ENCODE results near the gene PKP4.

The PKP4 gene

GRCh38 chr2:158716921-158717320, 260.2 kb downstream of the PKP4 start:
- Mint-ChIP-seq H3K27me3 (peaks cover 4% of the 10 kb centered on the region), H3K27ac (no peak overlapping the region)

GRCh38 chr2:158717366-158718195, 260.8 kb downstream of the PKP4 start:
- Mint-ChIP-seq H3K4me1 (ENCODE audit: low read depth) (no peaks in the 10 kb centered on the region), H3K4me3 (no peak overlapping the region), H3K27ac (no peak overlapping the region), H3K9me3 (ENCODE audit: low read depth) (peaks cover 14% of the 10 kb centered on the region), H3K27me3 (peaks cover 4% of the 10 kb centered on the region), H3K36me3 (no peaks in the 10 kb centered on the region)

More at GRCh38 chr2:158716921-158717320, 260.2 kb downstream of the PKP4 start:
- H3K4me3 Mint-ChIP-seq, result no peak overlapping the region
- peaks cover 14% of the 10 kb centered on the region for H3K9me3 Mint-ChIP-seq (ENCODE audit: low read depth)
- H3K4me1 Mint-ChIP-seq (ENCODE audit: low read depth), result no peaks in the 10 kb centered on the region
- H3K36me3 Mint-ChIP-seq, result no peaks in the 10 kb centered on the region

GRCh38 chr2:158718196-158718585, 261.4 kb downstream of the PKP4 start:
- peaks cover 4% of the 10 kb centered on the region for H3K27me3 Mint-ChIP-seq
- no peaks in the 10 kb centered on the region for H3K4me1 Mint-ChIP-seq (ENCODE audit: low read depth)
- peaks cover 10% of the 10 kb centered on the region for H3K9me3 Mint-ChIP-seq (ENCODE audit: low read depth)
- H3K36me3 Mint-ChIP-seq, result no peaks in the 10 kb centered on the region
- no peak overlapping the region for H3K27ac Mint-ChIP-seq
- H3K4me3 Mint-ChIP-seq, result no peak overlapping the region

GRCh38 chr2:158718851-158719250, 262.1 kb downstream of the PKP4 start:
- Mint-ChIP-seq H3K4me3 (no peak overlapping the region), H3K4me1 (ENCODE audit: low read depth) (no peaks in the 10 kb centered on the region), H3K27me3 (peaks cover 4% of the 10 kb centered on the region), H3K36me3 (no peaks in the 10 kb centered on the region), H3K27ac (no peak overlapping the region), H3K9me3 (ENCODE audit: low read depth) (peaks cover 3% of the 10 kb centered on the region)

GRCh38 chr2:158719403-158719802, 262.7 kb downstream of the PKP4 start:
- no peaks in the 10 kb centered on the region for H3K9me3 Mint-ChIP-seq (ENCODE audit: low read depth)
- H3K27me3 Mint-ChIP-seq, result peaks cover 4% of the 10 kb centered on the region
- H3K36me3 Mint-ChIP-seq, result no peaks in the 10 kb centered on the region
- H3K27ac Mint-ChIP-seq, result no peak overlapping the region
- H3K4me1 Mint-ChIP-seq (ENCODE audit: low read depth), result no peaks in the 10 kb centered on the region
- H3K4me3 Mint-ChIP-seq, result no peak overlapping the region

- H3K27ac Mint-ChIP-seq, result no peak overlapping the region
- no peak overlapping the region for H3K4me3 Mint-ChIP-seq
- no peaks in the 10 kb centered on the region for H3K9me3 Mint-ChIP-seq (ENCODE audit: low read depth)
- H3K36me3 Mint-ChIP-seq, result no peaks in the 10 kb centered on the region
- H3K27me3 Mint-ChIP-seq, result no peaks in the 10 kb centered on the region
- no peaks in the 10 kb centered on the region for H3K4me1 Mint-ChIP-seq (ENCODE audit: low read depth)
Observed at GRCh38 chr2:158722266-158723105, 265.7 kb downstream of the PKP4 start.

GRCh38 chr2:158723181-158723838, 266.6 kb downstream of the PKP4 start:
- no peaks in the 10 kb centered on the region for H3K9me3 Mint-ChIP-seq (ENCODE audit: low read depth)
- H3K36me3 Mint-ChIP-seq, result no peaks in the 10 kb centered on the region
- no peak overlapping the region for H3K4me3 Mint-ChIP-seq
- H3K27ac Mint-ChIP-seq, result no peak overlapping the region
- no peaks in the 10 kb centered on the region for H3K4me1 Mint-ChIP-seq (ENCODE audit: low read depth)
- H3K27me3 Mint-ChIP-seq, result no peaks in the 10 kb centered on the region

GRCh38 chr2:158723921-158724802, 267.4 kb downstream of the PKP4 start:
- Mint-ChIP-seq H3K36me3 (no peaks in the 10 kb centered on the region), H3K4me1 (ENCODE audit: low read depth) (no peaks in the 10 kb centered on the region), H3K27ac (no peak overlapping the region), H3K4me3 (no peak overlapping the region), H3K27me3 (no peaks in the 10 kb centered on the region), H3K9me3 (ENCODE audit: low read depth) (no peaks in the 10 kb centered on the region)

- H3K27me3 Mint-ChIP-seq, result no peaks in the 10 kb centered on the region
- no peaks in the 10 kb centered on the region for H3K9me3 Mint-ChIP-seq (ENCODE audit: low read depth)
- H3K36me3 Mint-ChIP-seq, result no peaks in the 10 kb centered on the region
- no peak overlapping the region for H3K27ac Mint-ChIP-seq
- H3K4me3 Mint-ChIP-seq, result no peak overlapping the region
- no peaks in the 10 kb centered on the region for H3K4me1 Mint-ChIP-seq (ENCODE audit: low read depth)
Observed at GRCh38 chr2:158724803-158725381, 268.1 kb downstream of the PKP4 start.

GRCh38 chr2:158725441-158725891, 268.7 kb downstream of the PKP4 start:
- H3K27ac Mint-ChIP-seq, result no peak overlapping the region

GRCh38 chr2:158726911-158727592, 270.3 kb downstream of the PKP4 start:
- Mint-ChIP-seq H3K9me3 (ENCODE audit: low read depth) (no peaks in the 10 kb centered on the region), H3K4me1 (ENCODE audit: low read depth) (no peaks in the 10 kb centered on the region), H3K36me3 (no peaks in the 10 kb centered on the region), H3K27ac (no peak overlapping the region), H3K27me3 (peaks cover 5% of the 10 kb centered on the region), H3K4me3 (no peak overlapping the region)

More at GRCh38 chr2:158725441-158725891, 268.7 kb downstream of the PKP4 start:
- peaks cover 3% of the 10 kb centered on the region for H3K27me3 Mint-ChIP-seq
- no peaks in the 10 kb centered on the region for H3K4me1 Mint-ChIP-seq (ENCODE audit: low read depth)
- no peaks in the 10 kb centered on the region for H3K9me3 Mint-ChIP-seq (ENCODE audit: low read depth)
- H3K4me3 Mint-ChIP-seq, result no peak overlapping the region
- no peaks in the 10 kb centered on the region for H3K36me3 Mint-ChIP-seq

- Mint-ChIP-seq H3K4me1 (ENCODE audit: low read depth) (no peaks in the 10 kb centered on the region), H3K36me3 (no peaks in the 10 kb centered on the region), H3K27me3 (peaks cover 5% of the 10 kb centered on the region), H3K27ac (no peak overlapping the region), H3K9me3 (ENCODE audit: low read depth) (no peaks in the 10 kb centered on the region), H3K4me3 (no peak overlapping the region)
Observed at GRCh38 chr2:158728422-158728821, 271.7 kb downstream of the PKP4 start.

GRCh38 chr2:158729451-158729850, 272.7 kb downstream of the PKP4 start:
- no peak overlapping the region for H3K27ac Mint-ChIP-seq

More at GRCh38 chr2:158729451-158729850, 272.7 kb downstream of the PKP4 start:
- Mint-ChIP-seq H3K9me3 (ENCODE audit: low read depth) (no peaks in the 10 kb centered on the region), H3K36me3 (no peaks in the 10 kb centered on the region), H3K4me1 (ENCODE audit: low read depth) (no peaks in the 10 kb centered on the region), H3K4me3 (no peak overlapping the region), H3K27me3 (peaks cover 5% of the 10 kb centered on the region)

Data from activated naive CD8-positive, alpha-beta T cell (primary cell).